Activated CD8-positive, alpha-beta T cell treated with anti-CD3 and anti-CD28 coated beads, Interleukin-2, amount 10 ng/mL, durations not matched to agents 7 days and 5 days (primary cell): ENCODE data around the gene RAPGEF4. TPM values are rescaled to one million over a fixed set of nuclear protein-coding genes. Genes with fewer than 3 reads are reported as not detected.

Experiments used
- ATAC-seq: fragments of 150-1000 bp; cut with Tn5 transposase; one replicate; pipeline ENCODE4 v1.10.0; 2021; ENCODE audit warnings: moderate library complexity
- CTCF ChIA-PET: fragments of 350-600 bp; sonication (Branson Sonifier 250); formaldehyde crosslinking; loops from one replicate; lab custom pipeline; 2021; ENCODE audit warnings: antibody characterized with exemption; lab: Charles Lee
- POLR2A ChIA-PET: fragments of 350-600 bp; sonication (Branson Sonifier 250); formaldehyde crosslinking; loops from one replicate; lab custom pipeline; 2021; ENCODE audit warnings: antibody characterized with exemption; lab: Charles Lee
- DNase-seq: peaks from one replicate; pipeline ENCODE4 v3.0.0-alpha.2; 2020
- H3K27ac Mint-ChIP-seq: one replicate; pipeline ENCODE4 v1.8.0; 2021; ENCODE audit warnings: mild to moderate bottlenecking, mixed read lengths
- H3K27me3 Mint-ChIP-seq: one replicate; pipeline ENCODE4 v1.8.0; 2021; ENCODE audit warnings: low read depth, mixed read lengths
- H3K36me3 Mint-ChIP-seq: one replicate; pipeline ENCODE4 v1.8.0; 2021; ENCODE audit warnings: low read depth, mixed read lengths
- H3K4me1 Mint-ChIP-seq: one replicate; pipeline ENCODE4 v1.8.0; 2021; ENCODE audit warnings: low read depth, mixed read lengths
- H3K4me3 Mint-ChIP-seq: one replicate; pipeline ENCODE4 v1.8.0; 2021; ENCODE audit warnings: mild to moderate bottlenecking, mixed read lengths
- H3K9me3 Mint-ChIP-seq: one replicate; pipeline ENCODE4 v1.8.0; 2022; ENCODE audit warnings: mixed read lengths; ENCODE audit not compliant: insufficient read depth
- total RNA-seq, 2 experiments: library from RNA; stranded (reverse); gene quantifications; one replicate each; pipeline ENCODE4 v1.2.3, GENCODE V29; 2021

RAPGEF4 gene
- total RNA-seq, 2 experiments from 2014 or later: 0.63 to 0.97 TPM

GRCh38 chr2:172921532-172922236 lies 186.0 kb downstream of the RAPGEF4 start:
- CTCF ChIA-PET: interaction anchor here (1.2 to 3.0 kb wide), 2 partner anchors 9 to 11 kb away, joined by 3 to 21 read pairs; no protein-coding TSS in a partner anchor
- no peaks in the 10 kb centered on the region for H3K36me3 Mint-ChIP-seq
- no peaks in the 10 kb centered on the region for H3K4me1 Mint-ChIP-seq
- no peak for ATAC-seq
- H3K4me3 Mint-ChIP-seq: no peak overlapping the region
- peaks cover 1% of the 10 kb centered on the region for H3K27me3 Mint-ChIP-seq
- no peak overlapping the region for H3K27ac Mint-ChIP-seq
- POLR2A ChIA-PET: no interaction called here
- H3K9me3 Mint-ChIP-seq: no peaks in the 10 kb centered on the region
- no peak for DNase-seq

GRCh38 chr2:172922306-172922705 lies 186.7 kb downstream of the RAPGEF4 start:
- ChIA-PET CTCF (interaction anchor here (3.0 kb wide), 1 partner anchor 10 kb away, joined by 21 read pairs; no protein-coding TSS in a partner anchor), POLR2A (no interaction called here)
- no peak overlapping the region for H3K27ac Mint-ChIP-seq
- H3K4me3 Mint-ChIP-seq: no peak overlapping the region
- peaks cover 1% of the 10 kb centered on the region for H3K27me3 Mint-ChIP-seq
- no peak for DNase-seq
- no peaks in the 10 kb centered on the region for H3K4me1 Mint-ChIP-seq
- no peaks in the 10 kb centered on the region for H3K9me3 Mint-ChIP-seq
- H3K36me3 Mint-ChIP-seq: no peaks in the 10 kb centered on the region
- ATAC-seq: no peak

- no peak overlapping the region for H3K27ac Mint-ChIP-seq
- ATAC-seq (no peak), DNase-seq (no peak)
- H3K4me1 Mint-ChIP-seq: no peaks in the 10 kb centered on the region
- H3K36me3 Mint-ChIP-seq: no peaks in the 10 kb centered on the region
- H3K4me3 Mint-ChIP-seq: no peak overlapping the region
- no peaks in the 10 kb centered on the region for H3K9me3 Mint-ChIP-seq
- peaks cover 1% of the 10 kb centered on the region for H3K27me3 Mint-ChIP-seq
- ChIA-PET CTCF (interaction anchor here (2.1 kb wide), 1 partner anchor 10 kb away, joined by 17 read pairs; no protein-coding TSS in a partner anchor), POLR2A (no interaction called here)
Observed at GRCh38 chr2:172922815-172923214, 187.2 kb downstream of the RAPGEF4 start.

GRCh38 chr2:172924097-172924660 lies 188.5 kb downstream of the RAPGEF4 start:
- ATAC-seq (no peak), DNase-seq (no peak)
- H3K27me3 Mint-ChIP-seq: peaks cover 3% of the 10 kb centered on the region
- POLR2A ChIA-PET: no interaction called here
- H3K36me3 Mint-ChIP-seq: no peaks in the 10 kb centered on the region
- CTCF ChIA-PET: interaction anchor here (1.7 to 2.1 kb wide), 2 partner anchors 8 to 118 kb away, joined by 8 to 17 read pairs; no protein-coding TSS in a partner anchor
- no peak overlapping the region for H3K4me3 Mint-ChIP-seq
- H3K27ac Mint-ChIP-seq: no peak overlapping the region
- no peaks in the 10 kb centered on the region for H3K4me1 Mint-ChIP-seq
- H3K9me3 Mint-ChIP-seq: no peaks in the 10 kb centered on the region

- no peak for ATAC-seq
- ChIA-PET CTCF (no interaction called here), POLR2A (no interaction called here)
- Mint-ChIP-seq H3K36me3 (no peaks in the 10 kb centered on the region), H3K9me3 (no peaks in the 10 kb centered on the region), H3K27me3 (peaks cover 6% of the 10 kb centered on the region), H3K4me1 (no peaks in the 10 kb centered on the region), H3K27ac (no peak overlapping the region), H3K4me3 (no peak overlapping the region)
- no peak for DNase-seq
Observed at GRCh38 chr2:172925600-172925999, 190.0 kb downstream of the RAPGEF4 start.

GRCh38 chr2:172926785-172927640 lies 191.4 kb downstream of the RAPGEF4 start:
- DNase-seq (no peak), ATAC-seq (no peak)
- no peak overlapping the region for H3K4me3 Mint-ChIP-seq
- H3K9me3 Mint-ChIP-seq: no peaks in the 10 kb centered on the region
- H3K27me3 Mint-ChIP-seq: peaks cover 6% of the 10 kb centered on the region
- no peak overlapping the region for H3K27ac Mint-ChIP-seq
- peaks cover 6% of the 10 kb centered on the region for H3K4me1 Mint-ChIP-seq
- POLR2A ChIA-PET: no interaction called here
- H3K36me3 Mint-ChIP-seq: no peaks in the 10 kb centered on the region
- CTCF ChIA-PET: interaction anchor here (0.7 kb wide), 1 partner anchor 45 kb away, joined by 3 read pairs; no protein-coding TSS in a partner anchor

GRCh38 chr2:172927641-172928357 lies 192.2 kb downstream of the RAPGEF4 start:
- Mint-ChIP-seq H3K4me3 (no peak overlapping the region), H3K4me1 (peaks cover 6% of the 10 kb centered on the region), H3K9me3 (no peaks in the 10 kb centered on the region), H3K27me3 (peaks cover 6% of the 10 kb centered on the region), H3K36me3 (no peaks in the 10 kb centered on the region), H3K27ac (no peak overlapping the region)
- ChIA-PET POLR2A (no interaction called here), CTCF (no interaction called here)
- ATAC-seq (no peak), DNase-seq (no peak)

GRCh38 chr2:172928756-172929155 lies 193.1 kb downstream of the RAPGEF4 start:
- no peak overlapping the region for H3K27ac Mint-ChIP-seq
- ChIA-PET POLR2A (no interaction called here), CTCF (interaction anchor here (1.6 kb wide), 1 partner anchor 65 kb away, joined by 4 read pairs; no protein-coding TSS in a partner anchor)
- ATAC-seq: no peak
- no peaks in the 10 kb centered on the region for H3K36me3 Mint-ChIP-seq
- H3K4me3 Mint-ChIP-seq: no peak overlapping the region
- no peaks in the 10 kb centered on the region for H3K9me3 Mint-ChIP-seq
- H3K27me3 Mint-ChIP-seq: peaks cover 9% of the 10 kb centered on the region
- no peak for DNase-seq
- peaks cover 6% of the 10 kb centered on the region for H3K4me1 Mint-ChIP-seq

GRCh38 chr2:172929644-172930043 lies 194.0 kb downstream of the RAPGEF4 start:
- no peak for DNase-seq
- H3K27me3 Mint-ChIP-seq: peaks cover 9% of the 10 kb centered on the region
- no peaks in the 10 kb centered on the region for H3K36me3 Mint-ChIP-seq
- H3K9me3 Mint-ChIP-seq: no peaks in the 10 kb centered on the region
- CTCF ChIA-PET: interaction anchor here (0.7 to 4.7 kb wide), 4 partner anchors 66 to 134 kb away, joined by 3 to 67 read pairs (median 4); no protein-coding TSS in a partner anchor
- H3K4me1 Mint-ChIP-seq: peaks cover 6% of the 10 kb centered on the region
- no peak for ATAC-seq
- POLR2A ChIA-PET: no interaction called here
- H3K4me3 Mint-ChIP-seq: no peak overlapping the region
- no peak overlapping the region for H3K27ac Mint-ChIP-seq

- CTCF ChIA-PET: interaction anchor here (0.7 to 4.7 kb wide), 25 partner anchors 7 to 464 kb away, joined by 3 to 67 read pairs (median 7); no protein-coding TSS in a partner anchor
- no peaks in the 10 kb centered on the region for H3K36me3 Mint-ChIP-seq
- H3K9me3 Mint-ChIP-seq: no peaks in the 10 kb centered on the region
- peaks cover 7% of the 10 kb centered on the region for H3K27me3 Mint-ChIP-seq
- DNase-seq: no peak
- H3K4me3 Mint-ChIP-seq: no peak overlapping the region
- POLR2A ChIA-PET: no interaction called here
- H3K4me1 Mint-ChIP-seq: peaks cover 6% of the 10 kb centered on the region
- no peak overlapping the region for H3K27ac Mint-ChIP-seq
- ATAC-seq: no peak
Observed at GRCh38 chr2:172930871-172931255, 195.2 kb downstream of the RAPGEF4 start.

GRCh38 chr2:172931256-172931894 lies 195.7 kb downstream of the RAPGEF4 start:
- Mint-ChIP-seq H3K27ac (no peak overlapping the region), H3K27me3 (peaks cover 7% of the 10 kb centered on the region), H3K36me3 (no peaks in the 10 kb centered on the region), H3K9me3 (no peaks in the 10 kb centered on the region), H3K4me1 (peaks cover 6% of the 10 kb centered on the region), H3K4me3 (no peak overlapping the region)
- POLR2A ChIA-PET: no interaction called here
- ATAC-seq (peak; percentile 15), DNase-seq (no peak)
- CTCF ChIA-PET: interaction anchor here (0.6 to 4.7 kb wide), 40 partner anchors 7 to 469 kb away, joined by 3 to 67 read pairs (median 5); no protein-coding TSS in a partner anchor
